Stimulated activated CD8-positive, alpha-beta memory T cell treated with anti-CD3 and anti-CD28 coated beads, Interleukin-4, amount 100 ng/mL, for 4 hours (primary cell): ENCODE data around the gene DYNLRB2.

ENCODE experiments used
- DNase-seq, 2 donors: peaks; one replicate each; pipeline ENCODE4 v3.0.0-alpha.2; 2020; ENCODE audit warnings: low read depth in 2 of 2, low spot score in 1 of 2

DYNLRB2 gene

DNA sequence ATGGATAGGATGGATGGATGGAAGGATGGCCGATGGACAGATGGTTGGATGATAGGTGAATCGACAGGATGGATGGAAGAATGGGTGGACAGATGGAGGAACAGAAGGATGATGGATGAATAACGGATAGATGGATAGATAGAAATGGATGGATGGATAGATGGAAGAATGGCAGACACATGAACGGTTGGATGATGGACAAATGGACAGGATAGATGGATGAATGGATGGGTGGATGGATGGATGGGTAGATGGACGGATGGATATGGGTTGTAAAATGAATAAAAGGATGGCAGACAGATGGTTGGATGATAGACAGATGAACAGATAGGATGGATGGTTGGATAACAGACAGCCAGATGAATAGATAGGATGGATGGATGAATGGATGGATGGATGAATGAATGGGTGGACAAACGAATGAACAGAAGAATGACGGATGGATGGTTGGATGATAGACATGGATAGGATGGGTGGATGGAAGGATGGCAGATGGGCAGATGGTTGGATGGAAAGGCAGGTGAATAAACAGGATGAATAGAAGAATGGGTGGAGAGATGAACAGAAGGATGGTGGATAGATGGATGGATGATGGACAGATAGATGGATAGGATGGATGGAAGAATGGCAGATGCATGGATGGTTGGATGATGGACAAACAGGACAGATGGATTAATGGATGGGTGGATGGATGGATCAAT, 55.9 kb downstream of the DYNLRB2 start:
- no peak for DNase-seq

DNA sequence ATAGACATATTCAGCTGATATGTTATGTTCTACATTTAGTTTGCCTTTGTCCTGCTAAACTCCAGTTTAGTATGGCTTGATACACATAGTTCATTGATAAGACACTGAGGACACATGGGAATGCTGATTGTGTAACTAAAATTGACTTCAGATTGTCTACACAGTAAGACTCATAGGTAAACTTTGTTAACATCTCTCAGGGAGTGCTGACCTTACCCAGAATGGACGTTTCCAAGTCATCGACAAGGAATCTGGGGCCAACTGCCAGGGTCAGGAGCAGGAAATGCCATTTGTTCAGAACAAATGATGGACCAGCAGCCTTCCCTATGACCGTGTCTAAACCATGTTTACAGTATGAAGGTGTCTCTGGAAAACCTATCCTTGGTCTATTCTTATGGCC, 58.7 kb downstream of the DYNLRB2 start:
- no peak for DNase-seq
